Upper lobe of left lung (tissue), 4 donors: ENCODE data around the gene SLC1A7.

ENCODE experiments used
- CTCF ChIP-seq, 6 experiments: fragments of 450-650 bp in 4 of 6; fragments of 200-600 bp in 2 of 6; sonication (generic) in 2 of 6; IDR thresholded peaks; one replicate each; pipeline ENCODE4 v1.5.1; 2016 to 2019; ENCODE audit warnings: antibody characterized with exemption in 6 of 6
- EP300 ChIP-seq, 4 donors: sonication (generic); formaldehyde crosslinking; IDR thresholded peaks; one replicate each; pipeline ENCODE4 v1.5.1; 2017; ENCODE audit warnings: antibody characterized with exemption in 4 of 4, control low read depth in 2 of 4
- POLR2A ChIP-seq, 4 donors: fragments of 450-650 bp; IDR thresholded peaks; one replicate each; pipeline ENCODE4 v1.5.1; 2016 to 2017; ENCODE audit warnings: antibody characterized with exemption in 4 of 4, mild to moderate bottlenecking in 2 of 4
- POLR2AphosphoS5 ChIP-seq, 2 donors: sonication (generic); formaldehyde crosslinking; IDR thresholded peaks; one replicate each; pipeline ENCODE4 v1.5.1; 2017; ENCODE audit warnings: antibody characterized with exemption in 2 of 2

DNA sequence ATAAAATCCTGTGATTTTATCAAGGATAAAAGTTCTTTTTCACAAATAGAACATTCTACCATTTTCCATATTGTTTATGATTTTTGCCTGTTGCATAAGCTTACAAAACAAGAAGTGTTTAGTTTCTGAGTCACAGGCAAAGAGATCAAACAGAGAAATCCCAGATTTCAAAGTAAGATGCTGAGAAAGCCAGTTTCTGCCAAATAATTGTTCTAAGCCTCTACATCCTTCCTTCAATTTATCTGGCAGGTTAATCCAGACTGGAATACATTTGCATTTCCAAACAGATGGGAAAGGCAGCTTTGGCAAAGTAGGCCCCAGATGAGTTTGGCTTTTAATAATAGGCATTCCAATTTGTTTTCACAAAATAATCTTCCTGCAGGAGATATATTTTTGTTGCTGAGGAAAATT lies 2.5 kb downstream of the SLC1A7 start:
- TF ChIP-seq CTCF (IDR thresholded peaks at IDR 0.05) (no peak), POLR2A (IDR thresholded peaks at IDR 0.05) (no peak), POLR2AphosphoS5 (IDR thresholded peaks at IDR 0.05) (no peak), EP300 (IDR thresholded peaks at IDR 0.05) (no peak)
